Measurements from ENCODE around the gene MX1. TPM values are rescaled to one million over a fixed set of nuclear protein-coding genes. Genes with fewer than 3 reads are reported as not detected.
A peak's percentile ranks its signal among the peaks of the same experiment; 100 is the strongest.

Gene MX1
- total RNA-seq, 4 donors from 2014 or later: 27.3 to 82.2 (median 61.9) TPM

DNA sequence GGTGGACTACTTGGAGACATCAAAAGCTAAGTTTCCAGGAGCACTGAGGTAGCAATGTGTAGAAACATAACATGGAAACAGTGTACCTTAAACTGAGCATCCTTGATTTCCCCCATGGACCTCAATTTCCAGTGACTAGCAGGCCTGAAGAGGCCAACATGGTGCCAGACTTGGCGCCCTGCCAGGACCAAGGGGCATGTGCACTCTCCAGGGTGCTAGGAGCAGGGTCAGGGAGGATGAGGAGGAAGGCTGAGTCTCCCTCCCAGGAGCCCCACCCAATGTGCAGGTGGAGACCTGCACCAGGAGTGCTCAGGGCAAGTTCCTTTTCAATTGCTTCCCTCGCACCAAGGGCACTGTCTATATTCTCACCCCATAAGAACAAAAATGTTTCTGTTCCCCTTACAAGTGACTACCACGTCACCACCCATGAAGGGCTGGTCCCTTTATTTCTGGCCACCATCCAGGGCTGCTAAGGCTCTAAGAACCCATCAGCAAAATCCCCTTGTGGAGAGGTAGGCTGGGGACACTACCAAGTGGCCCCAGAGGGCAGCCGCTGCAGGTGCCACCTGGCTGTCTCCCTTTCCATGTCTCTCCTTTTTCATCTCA is 39.2 kb downstream of the MX1 start:
- WGBS, 2 donors (ENCODE audit: low coverage in 1 of 2): 90% methylated on average over 4 of the region's 4 CpGs; no CpG with 5 or more reads in 1 of the 2 donors
- in situ Hi-C loops (cut with MboI; ENCODE audit: low pct_ligation_motif_present in 1 of 4, low pct_unique_long_range_greater_than_20kb in 1 of 4, low sequenced_read_pairs in 3 of 4) (loop anchor here in 3 of 4 donors (10.0 to 25.0 kb wide), 3 partner anchors 178 to 303 kb away; partner anchors contain the start of gene BACE2 (in 1 of the 3)), intact Hi-C loops (cut with DNase I; ENCODE audit: low total_unique reads) (no loop called here)
- Histone ChIP-seq H3K27me3 (no peaks in the 10 kb centered on the region), H3K27ac (no peak overlapping the region), H3K36me3 (peaks cover 0 to 11% (median 2%) of the 10 kb centered on the region in 4 donors), H3K9me3 (no peaks in the 10 kb centered on the region), H3K4me1 (peaks cover 0 to 4% (median 0%) of the 10 kb centered on the region in 4 donors), H3K4me3 (no peak overlapping the region)
- no peak for TF ChIP-seq POLR2A (IDR thresholded peaks at IDR 0.05)
- peak in 1 of 3 donors; percentile 73 for TF ChIP-seq POLR2AphosphoS5 (IDR thresholded peaks at IDR 0.05)
- TF ChIP-seq, protein P1, sequence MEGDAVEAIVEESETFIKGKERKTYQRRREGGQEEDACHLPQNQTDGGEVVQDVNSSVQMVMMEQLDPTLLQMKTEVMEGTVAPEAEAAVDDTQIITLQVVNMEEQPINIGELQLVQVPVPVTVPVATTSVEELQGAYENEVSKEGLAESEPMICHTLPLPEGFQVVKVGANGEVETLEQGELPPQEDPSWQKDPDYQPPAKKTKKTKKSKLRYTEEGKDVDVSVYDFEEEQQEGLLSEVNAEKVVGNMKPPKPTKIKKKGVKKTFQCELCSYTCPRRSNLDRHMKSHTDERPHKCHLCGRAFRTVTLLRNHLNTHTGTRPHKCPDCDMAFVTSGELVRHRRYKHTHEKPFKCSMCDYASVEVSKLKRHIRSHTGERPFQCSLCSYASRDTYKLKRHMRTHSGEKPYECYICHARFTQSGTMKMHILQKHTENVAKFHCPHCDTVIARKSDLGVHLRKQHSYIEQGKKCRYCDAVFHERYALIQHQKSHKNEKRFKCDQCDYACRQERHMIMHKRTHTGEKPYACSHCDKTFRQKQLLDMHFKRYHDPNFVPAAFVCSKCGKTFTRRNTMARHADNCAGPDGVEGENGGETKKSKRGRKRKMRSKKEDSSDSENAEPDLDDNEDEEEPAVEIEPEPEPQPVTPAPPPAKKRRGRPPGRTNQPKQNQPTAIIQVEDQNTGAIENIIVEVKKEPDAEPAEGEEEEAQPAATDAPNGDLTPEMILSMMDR (IDR thresholded peaks at IDR 0.05): no peak
- TF ChIP-seq EP300 (IDR thresholded peaks at IDR 0.05; ENCODE audit: low read depth): no peak
- no peak for DNase-seq

DNA sequence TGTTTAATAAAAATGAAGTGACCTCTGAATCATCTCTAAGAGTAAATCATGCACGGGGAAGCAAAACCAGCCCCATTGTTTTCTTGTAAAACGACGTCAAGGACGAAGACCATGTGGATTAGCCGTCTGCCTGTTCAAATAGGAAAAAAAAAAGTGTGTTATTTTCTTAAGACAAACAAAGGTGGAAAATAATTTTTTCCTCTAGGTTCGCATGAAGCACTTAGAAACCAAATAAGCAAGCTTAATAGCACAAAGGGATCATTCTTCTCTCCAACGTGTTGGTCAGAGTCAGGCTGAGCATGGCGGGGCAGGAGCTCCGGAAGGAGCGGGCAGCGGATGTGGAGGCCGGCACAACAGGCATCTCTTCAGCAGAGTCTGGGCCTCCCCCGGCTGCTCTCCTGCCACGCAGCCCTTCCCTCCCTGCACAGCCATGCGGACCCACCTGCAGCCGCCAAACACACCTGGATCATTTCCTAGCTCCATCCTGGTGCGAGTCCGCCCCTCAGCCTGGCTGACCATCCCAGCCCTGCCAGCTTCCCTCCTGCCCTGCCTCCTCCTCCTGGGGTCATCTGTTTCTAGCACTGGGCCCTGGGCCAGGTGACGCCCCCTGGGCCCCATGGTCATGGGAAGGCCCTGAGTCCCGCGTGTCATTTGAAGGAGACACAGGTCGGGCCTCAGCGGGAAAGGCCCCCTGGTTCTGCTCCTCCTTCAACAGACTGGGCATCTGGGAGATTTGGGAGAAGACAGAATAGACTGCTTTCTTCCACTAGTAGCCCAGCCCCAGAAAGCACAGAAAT is 40.2 kb downstream of the MX1 start:
- Histone ChIP-seq H3K9me3 (no peaks in the 10 kb centered on the region), H3K36me3 (peaks cover 0 to 11% (median 5%) of the 10 kb centered on the region in 4 donors), H3K27me3 (no peaks in the 10 kb centered on the region), H3K4me1 (peaks cover 0 to 4% (median 0%) of the 10 kb centered on the region in 4 donors), H3K27ac (no peak overlapping the region), H3K4me3 (no peak overlapping the region)
- WGBS, 2 donors (ENCODE audit: low coverage in 1 of 2): 90% methylated on average over 23 of the region's 23 CpGs; no CpG with 5 or more reads in 1 of the 2 donors
- DNase-seq: no peak
- intact Hi-C loops (cut with DNase I; ENCODE audit: low total_unique reads): no loop called here
- in situ Hi-C loops (cut with MboI; ENCODE audit: low pct_ligation_motif_present in 1 of 4, low pct_unique_long_range_greater_than_20kb in 1 of 4, low sequenced_read_pairs in 3 of 4): loop anchor here in 3 of 4 donors (10.0 to 25.0 kb wide), 3 partner anchors 179 to 304 kb away; partner anchors contain the start of gene BACE2 (in 1 of the 3)
- TF ChIP-seq EP300 (IDR thresholded peaks at IDR 0.05; ENCODE audit: low read depth) (no peak), POLR2A (IDR thresholded peaks at IDR 0.05) (no peak), POLR2AphosphoS5 (IDR thresholded peaks at IDR 0.05) (peak in 1 of 3 donors; percentile 43)

DNA sequence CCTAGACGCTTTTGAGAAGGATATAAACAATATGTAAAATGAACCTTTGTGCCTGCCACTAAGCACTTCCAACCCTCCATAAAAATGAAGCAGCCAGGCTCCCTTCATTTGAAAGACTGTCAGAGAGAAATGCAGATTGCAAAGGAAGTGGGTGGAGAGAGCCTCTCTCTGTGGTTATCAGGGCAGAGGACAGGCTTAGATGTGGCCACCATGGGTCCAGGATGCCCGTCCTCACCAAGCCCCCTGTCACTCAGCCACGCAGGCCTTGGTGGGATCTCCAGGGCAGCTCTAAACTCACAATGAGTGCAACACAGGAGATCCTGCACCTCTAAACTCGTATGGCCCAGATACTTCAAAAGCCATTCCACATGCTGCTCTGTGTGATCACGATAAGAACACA is 44.0 kb downstream of the MX1 start:
- in situ Hi-C loops (cut with MboI; ENCODE audit: low pct_ligation_motif_present in 1 of 4, low pct_unique_long_range_greater_than_20kb in 1 of 4, low sequenced_read_pairs in 3 of 4) (loop anchor here in 2 of 4 donors (25.0 kb wide), 2 partner anchors 183 to 308 kb away; partner anchors contain the start of gene BACE2 (in 1 of the 2)), intact Hi-C loops (cut with DNase I; ENCODE audit: low total_unique reads) (no loop called here)
- Histone ChIP-seq H3K27ac (no peak overlapping the region), H3K4me1 (peaks cover 0 to 4% (median 0%) of the 10 kb centered on the region in 4 donors), H3K36me3 (peaks cover 0 to 16% (median 6%) of the 10 kb centered on the region in 4 donors), H3K4me3 (no peak overlapping the region), H3K9me3 (no peaks in the 10 kb centered on the region), H3K27me3 (no peaks in the 10 kb centered on the region)
- no peak for DNase-seq
- WGBS, 2 donors (ENCODE audit: low coverage in 1 of 2): 43 to 62% methylated on average over 1 to 5 of the region's 5 CpGs
- TF ChIP-seq POLR2AphosphoS5 (IDR thresholded peaks at IDR 0.05) (no peak), POLR2A (IDR thresholded peaks at IDR 0.05) (no peak)

- DNase-seq: no peak
- TF ChIP-seq POLR2AphosphoS5 (IDR thresholded peaks at IDR 0.05) (peak in 1 of 3 donors; percentile 16), EP300 (IDR thresholded peaks at IDR 0.05; ENCODE audit: low read depth) (no peak)
- Histone ChIP-seq H3K27ac (no peak overlapping the region), H3K4me3 (no peak overlapping the region), H3K36me3 (peaks cover 0 to 12% (median 4%) of the 10 kb centered on the region in 4 donors), H3K4me1 (peaks cover 2 to 5% (median 4%) of the 10 kb centered on the region in 4 donors), H3K9me3 (no peaks in the 10 kb centered on the region), H3K27me3 (no peaks in the 10 kb centered on the region)
- intact Hi-C loops (cut with DNase I; ENCODE audit: low total_unique reads): no loop called here
- 80 to 88% methylated on average over 2 to 33 of the region's 33 CpGs for WGBS, 2 donors (ENCODE audit: low coverage in 1 of 2)
- in situ Hi-C loops (cut with MboI; ENCODE audit: low pct_ligation_motif_present in 1 of 4, low pct_unique_long_range_greater_than_20kb in 1 of 4, low sequenced_read_pairs in 3 of 4): loop anchor here in 2 of 4 donors (25.0 kb wide), 2 partner anchors 186 to 311 kb away; partner anchors contain the start of gene BACE2 (in 1 of the 2)
Measured at GRCh38 chr21:41472753-41473548, 46.9 kb downstream of the MX1 start.

DNA sequence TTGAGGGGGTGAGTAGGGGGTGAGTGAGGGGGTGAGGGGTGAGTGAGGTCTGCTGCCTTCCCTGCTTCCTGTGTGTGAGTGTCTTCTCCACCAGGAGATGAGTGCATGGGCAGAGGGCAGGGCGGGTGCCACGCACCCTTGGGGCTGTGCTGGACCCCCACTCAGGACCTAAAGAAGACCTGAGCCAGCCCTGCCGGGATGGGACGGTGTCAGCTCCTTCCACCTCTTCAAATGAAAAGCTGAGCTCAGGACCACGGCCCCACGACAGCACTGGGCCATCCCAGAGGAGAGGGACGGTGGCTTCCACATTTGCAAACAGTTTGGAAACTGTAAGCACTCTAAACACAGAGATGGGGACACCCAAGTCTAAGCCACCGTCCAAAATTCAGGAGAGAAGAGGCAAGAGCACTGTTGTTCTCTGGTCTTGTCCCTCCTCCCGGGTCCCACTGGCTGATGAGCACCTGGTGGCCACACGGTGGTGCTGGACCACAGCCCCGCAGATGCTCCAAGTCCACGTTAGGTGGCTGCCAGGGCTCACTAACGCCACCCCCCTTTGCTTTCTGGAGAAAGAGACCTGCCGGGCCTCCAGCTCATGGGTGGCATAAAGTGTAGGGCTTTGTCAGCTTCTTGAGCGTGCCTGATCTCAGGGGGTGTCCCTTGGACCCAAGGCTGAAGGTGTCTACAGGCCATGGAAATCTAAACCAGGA is 49.8 kb downstream of the MX1 start:
- in situ Hi-C loops (cut with MboI; ENCODE audit: low pct_ligation_motif_present in 1 of 4, low pct_unique_long_range_greater_than_20kb in 1 of 4, low sequenced_read_pairs in 3 of 4): no loop called here

More for the DNA sequence above, 49.8 kb downstream of the MX1 start:
- TF ChIP-seq, protein P1 (IDR thresholded peaks at IDR 0.05): no peak
- TF ChIP-seq POLR2A (IDR thresholded peaks at IDR 0.05) (no peak), POLR2AphosphoS5 (IDR thresholded peaks at IDR 0.05) (peak in 1 of 3 donors; percentile 51)
- WGBS, 2 donors (ENCODE audit: low coverage in 1 of 2): 71% methylated on average over 13 of the region's 15 CpGs; no CpG with 5 or more reads in 1 of the 2 donors
- intact Hi-C loops (cut with DNase I; ENCODE audit: low total_unique reads): no loop called here
- DNase-seq: no peak
- no peak overlapping the region for H3K4me3 ChIP-seq
- H3K9me3 ChIP-seq: no peaks in the 10 kb centered on the region
- peaks cover 0 to 7% (median 3%) of the 10 kb centered on the region in 4 donors for H3K36me3 ChIP-seq
- H3K27me3 ChIP-seq: no peaks in the 10 kb centered on the region
- no peak overlapping the region for H3K27ac ChIP-seq
- H3K4me1 ChIP-seq: peaks cover 6 to 26% (median 16%) of the 10 kb centered on the region in 4 donors
